NCI-H2227 treated with DMSO at 0.1 percent for 48 hours (cell line): Measurements from ENCODE around the gene NELL1.
"Not testable (repeated sequence)": the region's sequence is repeated elsewhere in the genome, so short reads cannot be mapped to it uniquely, and the experiment has no call there.

Source experiments
- DNase-seq: peaks from one replicate; lab custom pipeline; 2025; lab: John Stamatoyannopoulos, UW

Gene NELL1

GRCh38 chr11:21110415-21110814 lies 441.0 kb downstream of the NELL1 start:
- no peak for DNase-seq

GRCh38 chr11:21113876-21114275 lies 444.5 kb downstream of the NELL1 start:
- no peak for DNase-seq

GRCh38 chr11:21116009-21116408 lies 446.6 kb downstream of the NELL1 start:
- no peak for DNase-seq

- DNase-seq, result no peak
These were observed 450.0 kb downstream of the NELL1 start for GRCh38 chr11:21119411-21119810.

GRCh38 chr11:21121991-21122390 lies 452.6 kb downstream of the NELL1 start:
- no peak for DNase-seq

DNA sequence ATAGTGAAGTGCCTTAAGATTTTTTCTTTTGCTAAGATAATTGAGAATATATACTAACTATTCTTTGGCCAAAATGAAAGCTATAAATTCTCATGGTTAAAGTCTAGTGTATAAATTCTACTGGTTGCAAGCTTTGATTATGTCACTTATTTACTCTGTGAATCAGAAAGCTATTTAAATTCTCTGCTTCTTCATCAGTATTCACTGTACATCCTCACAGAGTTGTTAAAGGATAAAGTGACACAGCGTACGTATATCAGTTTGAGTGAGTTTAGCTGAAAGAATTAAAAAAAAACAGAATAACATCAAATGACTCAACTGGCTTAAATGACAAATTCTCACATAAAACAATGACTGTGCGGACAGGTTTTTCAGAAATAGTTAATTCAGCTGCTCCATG lies 453.1 kb downstream of the NELL1 start:
- no peak for DNase-seq

- no peak for DNase-seq
These were observed 462.8 kb downstream of the NELL1 start for GRCh38 chr11:21132146-21132720.

- DNase-seq, result no peak
These were observed 463.9 kb downstream of the NELL1 start for GRCh38 chr11:21133244-21133643.

GRCh38 chr11:21133722-21134121 lies 464.3 kb downstream of the NELL1 start:
- no peak for DNase-seq

GRCh38 chr11:21137803-21138202 lies 468.4 kb downstream of the NELL1 start:
- no peak for DNase-seq

- DNase-seq, result not testable (repeated sequence)
These were observed 472.2 kb downstream of the NELL1 start for GRCh38 chr11:21141557-21141956.

DNA sequence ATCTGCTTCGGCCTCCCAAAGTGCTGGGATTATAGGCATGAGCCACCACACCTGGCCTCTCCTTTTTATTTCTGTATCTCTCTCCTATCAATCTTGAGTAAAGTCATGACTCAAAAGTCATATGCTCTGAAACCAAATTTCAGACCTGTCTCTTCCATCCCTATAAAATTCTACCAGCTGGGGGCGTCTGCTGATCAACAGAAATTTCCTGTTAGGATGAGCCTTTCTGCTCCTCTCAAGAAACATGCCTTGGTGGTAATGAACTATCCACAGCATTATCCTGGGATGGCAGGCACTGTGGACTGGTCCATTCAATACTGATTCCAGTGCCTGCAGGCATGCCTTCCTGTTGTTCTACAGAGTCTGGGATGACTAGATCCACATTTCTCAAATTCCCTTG lies 472.6 kb downstream of the NELL1 start:
- no peak for DNase-seq

DNA sequence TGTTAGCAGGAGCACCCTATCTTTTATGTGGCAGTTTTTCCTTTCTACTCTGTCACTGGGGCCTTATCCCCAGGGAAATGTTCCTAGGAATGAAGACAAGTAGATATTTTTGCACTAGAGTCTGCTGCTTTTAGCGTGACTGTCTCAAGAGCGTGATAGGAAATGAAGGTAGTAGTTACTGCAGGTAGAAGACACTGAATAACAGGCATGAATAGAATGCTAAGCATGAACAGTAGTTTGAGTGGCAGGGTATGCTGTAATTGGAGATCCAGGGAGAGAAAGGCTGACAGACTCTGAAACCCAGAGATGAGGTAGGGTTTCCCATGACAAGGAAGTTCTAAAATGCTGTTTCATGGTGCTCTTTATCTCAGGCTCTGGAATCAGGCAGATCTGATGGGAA lies 475.1 kb downstream of the NELL1 start:
- DNase-seq, result no peak

- no peak for DNase-seq
These were observed 479.0 kb downstream of the NELL1 start for GRCh38 chr11:21148376-21148775.

DNA sequence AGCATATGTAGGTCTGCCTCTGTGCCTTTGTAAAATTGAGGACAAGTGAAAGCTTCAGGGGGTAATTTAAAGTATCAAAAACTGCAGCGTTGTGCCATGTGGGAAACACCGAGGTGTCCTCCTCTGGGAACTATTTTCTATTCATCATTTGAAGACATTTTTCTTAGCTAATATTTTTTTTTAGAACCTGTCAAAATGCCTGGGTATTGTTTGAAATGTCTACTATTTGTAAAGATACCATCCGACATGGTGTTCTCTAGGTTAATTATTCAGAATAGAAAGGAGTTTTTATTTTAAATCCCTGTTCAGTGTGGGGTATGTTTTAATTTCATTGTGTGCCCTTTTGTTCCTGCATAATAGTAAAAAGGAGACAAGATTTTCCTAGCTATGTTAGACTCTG lies 490.8 kb downstream of the NELL1 start:
- no peak for DNase-seq

DNA sequence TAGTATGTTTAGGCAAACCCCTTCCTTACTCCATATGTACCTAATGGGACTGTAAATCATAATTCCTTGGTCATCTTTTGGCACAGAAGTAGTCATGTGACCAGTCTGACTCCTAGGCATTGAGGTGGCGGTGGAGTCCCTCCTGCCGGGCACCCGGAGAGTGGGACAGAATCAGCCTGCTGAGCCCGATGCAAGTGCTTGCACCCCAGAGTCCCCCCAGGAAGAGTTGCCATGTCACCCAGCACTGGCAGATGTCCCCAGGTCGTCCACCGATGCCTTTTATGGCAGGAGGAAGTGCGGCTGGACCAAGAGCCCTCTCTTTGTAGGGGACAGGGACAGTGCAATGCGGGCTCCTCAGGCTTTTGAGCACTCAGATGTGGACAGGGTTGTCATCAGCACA lies 500.3 kb downstream of the NELL1 start:
- DNase-seq, result no peak

DNA sequence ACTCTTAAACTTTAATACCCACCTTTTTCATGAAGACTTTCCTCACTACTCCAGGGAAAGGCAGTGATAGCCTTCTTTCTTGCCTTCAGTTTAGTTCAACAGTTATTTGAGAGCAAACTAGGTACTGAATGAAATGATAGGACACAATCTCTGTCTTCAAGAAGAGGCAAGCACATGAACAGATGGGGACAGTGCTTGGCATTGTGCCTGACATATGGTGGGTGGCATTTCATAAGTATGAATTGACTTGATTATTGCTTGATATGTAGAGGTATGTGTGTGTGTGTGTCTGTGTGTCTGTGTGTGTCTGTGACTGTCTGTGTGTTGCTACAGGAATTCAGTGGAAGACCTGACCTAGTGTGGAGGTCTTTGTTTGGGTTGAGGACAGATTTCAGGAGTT lies 504.1 kb downstream of the NELL1 start:
- no peak for DNase-seq

GRCh38 chr11:21174781-21175180 lies 505.4 kb downstream of the NELL1 start:
- no peak for DNase-seq

GRCh38 chr11:21177379-21177778 lies 508.0 kb downstream of the NELL1 start:
- no peak for DNase-seq

GRCh38 chr11:21179770-21180169 lies 510.4 kb downstream of the NELL1 start:
- DNase-seq, result no peak

- DNase-seq, result no peak
These were observed 510.8 kb downstream of the NELL1 start for GRCh38 chr11:21180182-21180581.

- no peak for DNase-seq
These were observed 516.6 kb downstream of the NELL1 start for GRCh38 chr11:21185959-21186358.

- no peak for DNase-seq
These were observed 520.8 kb downstream of the NELL1 start for GRCh38 chr11:21190181-21190580.

- DNase-seq, result no peak
These were observed 526.6 kb downstream of the NELL1 start for GRCh38 chr11:21195995-21196394.

GRCh38 chr11:21198498-21198897 lies 529.1 kb downstream of the NELL1 start:
- DNase-seq, result no peak
